Suprapubic skin (tissue), 4 donors: ENCODE measurements around the gene YWHAH. TPM values are rescaled to one million over a fixed set of nuclear protein-coding genes. Genes with fewer than 3 reads are reported as not detected.
A peak's percentile ranks its signal among the peaks of the same experiment; 100 is the strongest.

ENCODE experiments used
- DNase-seq, 2 donors: peaks; one replicate each; pipeline ENCODE4 v3.0.0-alpha.2; 2019; ENCODE audit warnings: low spot score in 2 of 2
- H3K27ac ChIP-seq: fragments of 200-600 bp; sonication (generic); one replicate; pipeline ENCODE4 v1.5.1; 2019
- H3K27me3 ChIP-seq: fragments of 200-600 bp; sonication (generic); one replicate; pipeline ENCODE4 v1.5.1; 2019
- H3K36me3 ChIP-seq: fragments of 200-600 bp; sonication (generic); one replicate; pipeline ENCODE4 v1.5.1; 2019
- H3K4me1 ChIP-seq: fragments of 200-600 bp; sonication (generic); one replicate; pipeline ENCODE4 v1.5.1; 2019
- H3K4me3 ChIP-seq: fragments of 200-600 bp; sonication (generic); one replicate; pipeline ENCODE4 v1.5.1; 2019; ENCODE audit warnings: mild to moderate bottlenecking
- H3K9me3 ChIP-seq: fragments of 200-600 bp; sonication (generic); one replicate; pipeline ENCODE4 v1.5.1; 2019
- CTCF ChIP-seq, 2 donors: fragments of 200-600 bp in 1 of 2; fragments of 450-650 bp in 1 of 2; sonication (generic) in 1 of 2; IDR thresholded peaks; one replicate each; pipeline ENCODE4 v1.5.1; 2016 to 2019; ENCODE audit warnings: antibody characterized with exemption in 2 of 2, mild to moderate bottlenecking in 1 of 2, moderate library complexity in 1 of 2
- EP300 ChIP-seq: sonication (generic); formaldehyde crosslinking; IDR thresholded peaks from one replicate; pipeline ENCODE4 v1.6.1; 2017; ENCODE audit warnings: antibody characterized with exemption
- POLR2A ChIP-seq, 2 donors: fragments of 450-650 bp; IDR thresholded peaks; one replicate each; pipeline ENCODE4 v1.6.1; 2017; ENCODE audit warnings: antibody characterized with exemption in 2 of 2, mild to moderate bottlenecking in 2 of 2, moderate library complexity in 2 of 2
- POLR2AphosphoS5 ChIP-seq, 3 donors: sonication (generic); formaldehyde crosslinking; IDR thresholded peaks; one replicate each; pipeline ENCODE4 v1.6.1; 2017; ENCODE audit warnings: antibody characterized with exemption in 3 of 3
- WGBS: methylation state at CpG from one replicate; pipeline ENCODE4 v1.1.5; 2018; 5-methylcytosine and 5-hydroxymethylcytosine counted together
- total RNA-seq, 4 donors: library from RNA; depleted of rRNA; stranded (reverse); fragments of >200 nt; gene quantifications; one replicate each; pipeline ENCODE4 v1.1.0, GENCODE V29; 2016

Gene YWHAH
- total RNA-seq, 4 donors from 2014 or later: 52.9 to 76.6 (median 66.4) TPM

GRCh38 chr22:31952094-31952401, 7.7 kb downstream of the YWHAH start:
- Histone ChIP-seq H3K27ac (peak overlapping the region; percentile 74), H3K4me3 (no peak overlapping the region), H3K4me1 (peaks cover 62% of the 10 kb centered on the region), H3K36me3 (peaks cover 22% of the 10 kb centered on the region), H3K9me3 (no peaks in the 10 kb centered on the region), H3K27me3 (no peaks in the 10 kb centered on the region)
- WGBS: 62% methylated on average over 2 of the region's 2 CpGs
- no peak for DNase-seq
- no peak for TF ChIP-seq CTCF (IDR thresholded peaks at IDR 0.05)
- no peak for TF ChIP-seq POLR2AphosphoS5 (IDR thresholded peaks at IDR 0.05)
- TF ChIP-seq POLR2A (IDR thresholded peaks at IDR 0.05): no peak
- TF ChIP-seq EP300: no peak

GRCh38 chr22:31952472-31952871, 8.1 kb downstream of the YWHAH start:
- WGBS: 40% methylated on average over 2 of the region's 2 CpGs
- H3K27ac ChIP-seq: peak overlapping the region; percentile 74
- H3K27me3 ChIP-seq: no peaks in the 10 kb centered on the region
- H3K36me3 ChIP-seq: peaks cover 27% of the 10 kb centered on the region
- no peaks in the 10 kb centered on the region for H3K9me3 ChIP-seq
- peaks cover 58% of the 10 kb centered on the region for H3K4me1 ChIP-seq
- H3K4me3 ChIP-seq: no peak overlapping the region
- no peak for TF ChIP-seq POLR2A (IDR thresholded peaks at IDR 0.05)
- DNase-seq: no peak

- DNase-seq: no peak
- no peak for TF ChIP-seq EP300
- TF ChIP-seq POLR2AphosphoS5 (IDR thresholded peaks at IDR 0.05): no peak
- no peak for TF ChIP-seq CTCF (IDR thresholded peaks at IDR 0.05)
- TF ChIP-seq POLR2A (IDR thresholded peaks at IDR 0.05): no peak
- peaks cover 30% of the 10 kb centered on the region for H3K36me3 ChIP-seq
- no peaks in the 10 kb centered on the region for H3K9me3 ChIP-seq
- peaks cover 52% of the 10 kb centered on the region for H3K4me1 ChIP-seq
- H3K27me3 ChIP-seq: no peaks in the 10 kb centered on the region
- 81% methylated on average over 3 of the region's 3 CpGs for WGBS
- H3K27ac ChIP-seq: peak overlapping the region; percentile 74
- no peak overlapping the region for H3K4me3 ChIP-seq
These were observed 8.9 kb downstream of the YWHAH start for GRCh38 chr22:31953261-31953660.

- peak overlapping the region; percentile 70 for H3K27ac ChIP-seq
- WGBS: 64% methylated on average over 11 of the region's 11 CpGs
- no peak overlapping the region for H3K4me3 ChIP-seq
- peaks cover 52% of the 10 kb centered on the region for H3K4me1 ChIP-seq
- no peak for DNase-seq
- H3K36me3 ChIP-seq: peaks cover 26% of the 10 kb centered on the region
- no peaks in the 10 kb centered on the region for H3K27me3 ChIP-seq
- TF ChIP-seq CTCF (IDR thresholded peaks at IDR 0.05) (no peak), POLR2A (IDR thresholded peaks at IDR 0.05) (no peak), EP300 (no peak), POLR2AphosphoS5 (IDR thresholded peaks at IDR 0.05) (no peak)
- no peaks in the 10 kb centered on the region for H3K9me3 ChIP-seq
These were observed 10.5 kb downstream of the YWHAH start for GRCh38 chr22:31954535-31955523.

DNA sequence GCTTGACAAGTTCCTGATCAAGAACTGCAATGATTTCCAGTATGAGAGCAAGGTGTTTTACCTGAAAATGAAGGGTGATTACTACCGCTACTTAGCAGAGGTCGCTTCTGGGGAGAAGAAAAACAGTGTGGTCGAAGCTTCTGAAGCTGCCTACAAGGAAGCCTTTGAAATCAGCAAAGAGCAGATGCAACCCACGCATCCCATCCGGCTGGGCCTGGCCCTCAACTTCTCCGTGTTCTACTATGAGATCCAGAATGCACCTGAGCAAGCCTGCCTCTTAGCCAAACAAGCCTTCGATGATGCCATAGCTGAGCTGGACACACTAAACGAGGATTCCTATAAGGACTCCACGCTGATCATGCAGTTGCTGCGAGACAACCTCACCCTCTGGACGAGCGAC, 12.0 kb downstream of the YWHAH start:
- Histone ChIP-seq H3K27me3 (no peaks in the 10 kb centered on the region), H3K27ac (no peak overlapping the region), H3K4me1 (peaks cover 39% of the 10 kb centered on the region), H3K36me3 (peaks cover 21% of the 10 kb centered on the region), H3K4me3 (no peak overlapping the region), H3K9me3 (no peaks in the 10 kb centered on the region)
- no peak for DNase-seq
- WGBS: 92% methylated on average over 12 of the region's 12 CpGs
- TF ChIP-seq EP300 (no peak), POLR2AphosphoS5 (IDR thresholded peaks at IDR 0.05) (no peak), CTCF (IDR thresholded peaks at IDR 0.05) (no peak), POLR2A (IDR thresholded peaks at IDR 0.05) (no peak)
